ENCODE data around the gene PDZD4.

Gene PDZD4

GRCh38 chrX:153763298-153763932, 66.9 kb downstream of the PDZD4 start:
- no peak for DNase-seq (ENCODE audit: low read depth in 2 of 3, low spot score in 2 of 3)

GRCh38 chrX:153762626-153763173, 67.6 kb downstream of the PDZD4 start:
- DNase-seq (ENCODE audit: low read depth in 2 of 3, low spot score in 2 of 3): no peak

- DNase-seq (ENCODE audit: low read depth in 2 of 3, low spot score in 2 of 3): no peak
Measured at GRCh38 chrX:153761863-153762262, 68.5 kb downstream of the PDZD4 start.

GRCh38 chrX:153755136-153755535, 75.2 kb downstream of the PDZD4 start:
- DNase-seq (ENCODE audit: low read depth in 2 of 3, low spot score in 2 of 3): no peak
